Measurements from ENCODE around the gene RWDD2A.

- TF ChIP-seq ZFP3 (CRISPR knock-in tag; IDR thresholded peaks at IDR 0.05) (no peak), POU6F1 (CRISPR knock-in tag; IDR thresholded peaks at IDR 0.05; ENCODE audit: borderline replicate concordance, low read depth) (no peak), RARB (CRISPR knock-in tag; IDR thresholded peaks at IDR 0.05) (no peak), PATZ1 (CRISPR knock-in tag; IDR thresholded peaks at IDR 0.05; ENCODE audit: borderline replicate concordance) (no peak), ZC3H10 (CRISPR knock-in tag; IDR thresholded peaks at IDR 0.05) (no peak)
These were observed 37.4 kb upstream of the RWDD2A start for GRCh38 chr6:83155794-83156193.
